HG02642 (cell line): Measurements from ENCODE around the gene FDPS.
"Not testable (repeated sequence)": the region's sequence is repeated elsewhere in the genome, so short reads cannot be mapped to it uniquely, and the experiment has no call there.

Experiments
- ATAC-seq: cut with Tn5 transposase; IDR thresholded peaks from one replicate; pipeline ENCODE4 v1.9.1; 2021; ENCODE audit warnings: mild to moderate bottlenecking; ENCODE audit not compliant: unreplicated experiment, poor library complexity

FDPS gene

GRCh38 chr1:155285063-155285462 lies 23.6 kb upstream of the FDPS start:
- no peak for ATAC-seq

- ATAC-seq: no peak
Observed at GRCh38 chr1:155285631-155286044, 23.0 kb upstream of the FDPS start.

DNA sequence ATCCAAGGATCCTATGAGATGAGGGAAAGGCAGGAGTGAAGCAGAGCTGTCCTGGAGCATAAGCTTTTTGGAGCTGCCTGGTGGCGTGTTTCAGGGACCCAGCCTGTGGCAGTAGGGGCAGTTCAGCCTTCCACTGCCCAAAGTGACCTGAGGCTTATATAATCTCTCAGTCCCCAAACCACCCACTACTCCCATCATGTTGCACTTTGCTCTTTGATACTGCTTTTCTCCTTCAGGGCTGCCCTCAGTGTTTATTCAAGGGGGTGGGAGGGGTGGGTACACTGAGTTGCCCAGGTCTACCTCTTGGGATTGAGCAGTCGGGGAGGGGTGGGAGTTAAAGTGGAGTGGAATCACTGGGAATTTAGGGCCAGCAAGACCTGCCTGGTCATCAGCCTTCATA lies 22.1 kb upstream of the FDPS start:
- ATAC-seq: no peak

- no peak for ATAC-seq
Observed at GRCh38 chr1:155287987-155288543, 20.6 kb upstream of the FDPS start.

DNA sequence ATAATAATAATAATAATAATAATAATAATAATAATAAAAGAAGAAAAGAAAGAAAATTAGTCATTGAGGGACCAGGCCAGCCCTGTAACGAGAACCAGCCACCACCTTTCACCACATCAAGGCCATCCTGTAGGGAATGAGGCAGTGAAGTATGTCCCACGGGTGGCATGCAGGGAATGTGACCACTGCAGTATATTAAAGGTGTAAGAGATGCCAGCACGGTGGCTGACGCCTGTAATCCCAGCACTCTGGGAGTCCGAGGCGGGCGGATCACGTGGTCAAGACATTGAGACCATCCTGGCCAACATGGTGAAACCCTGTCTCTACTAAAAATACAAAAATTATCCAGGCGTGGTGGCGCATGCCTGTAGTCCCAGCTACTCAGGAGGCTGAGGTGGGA lies 17.7 kb upstream of the FDPS start:
- not testable (repeated sequence) for ATAC-seq

DNA sequence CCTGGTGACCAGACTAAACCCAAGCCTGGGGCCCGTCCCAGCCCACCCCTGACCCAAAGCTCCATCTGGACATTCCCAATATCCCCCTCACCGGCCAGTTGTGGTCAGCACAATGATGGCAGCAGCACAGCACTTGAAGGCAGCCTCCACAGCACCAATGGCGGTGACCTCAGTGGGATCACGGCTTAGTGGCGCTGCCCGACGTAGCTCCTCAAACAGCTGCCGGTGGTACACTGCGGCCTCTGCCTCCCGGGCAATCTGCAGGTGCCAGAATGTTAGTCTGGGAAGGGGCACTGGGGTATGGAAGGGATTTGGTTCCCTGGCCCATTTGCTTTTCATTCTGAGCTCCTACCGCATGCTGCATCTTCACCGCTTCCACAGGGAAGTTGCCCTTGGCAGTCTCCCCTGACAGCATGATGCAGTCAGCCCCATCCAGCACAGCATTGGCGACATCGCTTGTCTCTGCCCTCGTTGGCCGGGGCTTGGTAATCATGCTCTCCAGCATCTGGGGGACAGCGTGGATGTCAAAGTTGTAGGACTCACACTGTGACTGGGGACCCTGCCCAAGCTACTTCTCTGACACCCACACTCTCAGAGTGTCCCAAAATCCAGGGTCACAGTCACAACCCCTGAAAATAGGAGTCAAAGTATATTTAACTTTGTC lies 15.4 kb upstream of the FDPS start:
- no peak for ATAC-seq

GRCh38 chr1:155294520-155295182 lies 14.0 kb upstream of the FDPS start:
- no peak for ATAC-seq

- ATAC-seq: no peak
Observed at GRCh38 chr1:155295183-155295941, 13.3 kb upstream of the FDPS start.

- no peak for ATAC-seq
Observed at GRCh38 chr1:155295942-155296267, 12.8 kb upstream of the FDPS start.

DNA sequence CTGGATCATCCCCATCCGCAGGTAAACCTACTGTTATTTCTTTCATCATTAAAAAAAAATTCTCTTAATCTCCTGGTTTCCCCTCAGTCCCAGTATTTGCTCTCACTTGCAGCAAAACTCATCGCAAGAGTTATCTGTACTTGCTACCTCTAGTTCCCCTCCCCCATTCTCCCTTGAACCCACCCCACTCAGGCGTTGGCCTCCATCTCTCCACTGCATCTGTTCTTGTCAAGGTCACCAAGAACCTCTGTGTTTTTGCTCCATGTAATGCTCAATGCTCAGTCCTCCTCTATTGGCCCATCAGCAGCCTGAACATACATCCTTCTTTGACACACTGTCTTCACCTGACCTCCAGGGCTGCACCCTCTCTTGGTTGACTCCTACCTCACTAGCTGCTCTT lies 12.0 kb upstream of the FDPS start:
- ATAC-seq: no peak

DNA sequence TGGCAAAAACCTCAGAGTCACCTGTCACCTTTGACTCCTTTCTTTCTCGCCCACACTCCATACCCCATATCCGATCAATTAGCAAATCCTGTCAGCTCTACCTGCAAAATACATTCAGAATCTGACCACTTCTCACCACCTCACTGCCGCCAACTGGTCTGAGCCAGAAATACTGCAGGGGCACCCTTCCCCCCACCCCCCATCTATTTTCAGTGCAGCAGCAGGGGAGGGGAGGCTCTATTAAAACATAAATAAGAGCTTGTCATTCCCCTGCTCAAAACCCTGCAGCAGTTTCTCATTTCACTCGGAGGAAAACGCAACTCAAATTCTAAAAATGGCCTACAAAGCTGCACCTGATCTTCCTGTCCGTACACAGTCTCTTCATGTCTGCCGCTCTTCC lies 11.3 kb upstream of the FDPS start:
- ATAC-seq: no peak

GRCh38 chr1:155300024-155300423 lies 8.6 kb upstream of the FDPS start:
- ATAC-seq: no peak

DNA sequence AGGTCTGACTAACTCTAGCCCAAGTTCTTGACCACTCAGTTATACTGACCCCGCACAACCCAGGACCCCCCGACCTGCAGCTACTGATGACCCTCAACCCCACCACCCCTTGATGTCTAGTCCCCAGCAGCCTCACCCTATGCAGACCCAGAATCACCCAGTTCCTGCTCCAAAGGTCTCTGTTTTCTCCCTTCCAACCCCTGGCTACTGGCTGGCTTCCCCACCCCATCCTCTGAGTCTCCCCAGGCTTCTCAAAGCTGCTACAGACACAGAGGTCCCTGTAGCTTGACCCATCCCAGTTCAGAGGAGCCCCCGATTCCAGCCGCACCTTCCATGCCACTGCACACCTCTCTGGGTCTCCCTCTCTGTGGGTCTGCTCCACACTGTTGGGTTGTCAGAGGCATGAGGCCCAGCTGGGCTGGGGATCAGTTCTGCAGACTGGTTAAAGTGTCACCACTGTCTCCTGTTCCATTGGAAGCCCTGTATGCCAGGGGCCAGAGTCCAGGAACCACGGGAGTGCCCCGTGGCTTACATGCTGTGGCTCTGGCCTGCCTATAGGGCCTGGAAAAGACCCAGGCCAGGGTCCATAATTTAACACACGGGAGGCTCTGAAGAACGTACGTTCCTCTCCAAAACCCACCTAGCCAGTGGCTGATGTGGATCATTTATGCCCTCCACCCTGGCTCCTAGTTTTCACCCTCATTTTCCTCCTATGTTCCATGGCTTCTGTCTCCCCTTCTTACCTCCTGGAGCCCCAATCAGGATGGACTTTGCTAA lies 7.9 kb upstream of the FDPS start:
- no peak for ATAC-seq

DNA sequence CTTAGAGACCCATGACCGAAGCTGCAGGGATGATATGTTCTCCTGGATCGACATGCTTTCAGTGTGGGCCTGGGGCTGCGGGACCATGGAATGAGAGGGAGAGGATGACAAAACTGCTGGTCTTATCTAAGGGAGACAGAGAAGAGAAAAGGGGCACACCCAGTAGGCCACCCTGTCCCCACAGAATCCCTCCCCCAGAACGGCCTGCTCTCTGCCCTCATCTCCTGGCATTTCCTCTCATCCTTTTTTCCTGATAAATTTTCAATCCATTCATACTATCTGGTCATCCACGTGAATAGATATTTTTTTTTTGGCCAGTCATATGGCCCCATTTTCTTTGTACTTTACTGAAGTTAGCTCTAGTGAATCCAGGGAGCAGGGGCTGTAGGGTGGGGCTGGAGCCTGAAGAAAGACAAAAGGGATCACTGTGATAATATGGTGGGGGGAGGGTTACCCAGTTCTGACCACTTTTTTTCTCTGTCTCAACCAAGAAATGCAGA lies 7.3 kb upstream of the FDPS start, which contains the start of gene PKLR:
Gene PKLR (minus strand): TSS at position 97 of the 500 bp plus-strand sequence. CDS start 43 bp downstream, at position 54.
- ATAC-seq: no peak

DNA sequence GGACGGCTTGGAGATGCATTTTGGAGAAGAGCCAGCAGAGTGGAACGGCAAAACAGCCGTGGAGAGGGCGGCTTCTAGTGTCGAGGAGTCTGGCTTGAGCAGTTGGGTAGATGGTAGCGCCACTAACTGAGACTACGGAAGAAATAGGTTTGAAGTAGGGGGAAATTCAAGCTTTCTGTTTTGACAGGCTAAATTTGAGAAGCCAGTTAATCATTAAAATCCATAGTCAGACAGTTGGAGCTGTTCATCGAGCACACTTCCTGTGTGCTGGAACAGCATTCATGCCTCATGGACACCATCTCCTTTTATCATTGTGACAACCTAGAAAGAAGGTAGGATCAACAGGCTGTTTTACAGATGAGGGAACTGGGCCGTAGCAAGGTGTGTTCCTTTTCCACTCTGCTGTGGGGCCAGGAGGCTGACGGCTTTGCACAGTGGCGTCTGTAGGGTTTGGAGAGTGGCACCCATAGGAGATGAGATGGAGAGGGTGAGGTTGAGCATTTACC lies 4.1 kb upstream of the FDPS start:
- ATAC-seq: no peak

DNA sequence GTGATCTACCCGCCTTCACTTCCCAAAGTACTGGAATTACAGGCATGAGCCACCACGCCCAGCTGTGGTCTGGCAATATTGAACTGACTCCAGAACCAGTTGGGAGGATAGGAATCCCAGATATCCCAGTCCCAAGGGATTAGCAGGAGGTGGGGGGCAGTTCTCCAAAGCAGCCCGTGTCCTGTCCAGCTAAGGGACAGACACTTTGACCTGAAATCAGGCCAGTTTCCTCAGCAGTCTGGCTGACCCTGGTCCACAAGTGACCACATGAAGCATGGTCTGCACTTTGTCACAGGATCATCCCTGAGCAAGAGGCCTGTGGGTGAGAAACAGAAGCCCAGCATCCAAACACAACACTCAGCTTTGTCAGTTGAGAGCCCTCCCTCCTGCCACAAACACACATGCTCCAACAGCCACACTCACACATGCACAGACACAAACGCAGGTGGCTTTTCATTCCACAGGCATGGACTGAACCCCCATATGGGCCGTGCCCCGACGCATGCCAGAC lies 2.7 kb upstream of the FDPS start:
- ATAC-seq: no peak

DNA sequence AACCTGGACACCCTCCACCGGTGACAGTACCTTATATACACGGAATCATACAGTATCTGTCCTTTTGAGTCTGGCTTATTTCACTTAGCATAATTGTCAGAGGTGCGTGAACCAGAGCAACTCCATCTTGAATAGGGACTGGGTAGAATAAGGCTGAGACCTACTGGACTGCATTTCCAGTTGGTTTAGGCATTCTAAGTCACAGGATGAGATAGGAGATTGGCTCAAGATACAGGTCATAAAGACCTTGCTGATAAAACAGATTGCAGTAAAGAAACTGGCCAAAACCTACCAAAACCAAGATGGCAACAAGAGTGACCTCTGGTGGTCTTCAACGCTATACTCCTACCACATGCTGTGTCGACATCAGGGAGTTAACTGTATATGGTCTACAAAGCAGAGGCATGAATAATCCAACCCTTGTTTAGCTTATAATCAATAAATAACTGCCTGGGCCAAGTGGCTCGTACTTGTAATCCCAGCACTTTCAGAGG lies 1.4 kb upstream of the FDPS start:
- ATAC-seq: no peak

DNA sequence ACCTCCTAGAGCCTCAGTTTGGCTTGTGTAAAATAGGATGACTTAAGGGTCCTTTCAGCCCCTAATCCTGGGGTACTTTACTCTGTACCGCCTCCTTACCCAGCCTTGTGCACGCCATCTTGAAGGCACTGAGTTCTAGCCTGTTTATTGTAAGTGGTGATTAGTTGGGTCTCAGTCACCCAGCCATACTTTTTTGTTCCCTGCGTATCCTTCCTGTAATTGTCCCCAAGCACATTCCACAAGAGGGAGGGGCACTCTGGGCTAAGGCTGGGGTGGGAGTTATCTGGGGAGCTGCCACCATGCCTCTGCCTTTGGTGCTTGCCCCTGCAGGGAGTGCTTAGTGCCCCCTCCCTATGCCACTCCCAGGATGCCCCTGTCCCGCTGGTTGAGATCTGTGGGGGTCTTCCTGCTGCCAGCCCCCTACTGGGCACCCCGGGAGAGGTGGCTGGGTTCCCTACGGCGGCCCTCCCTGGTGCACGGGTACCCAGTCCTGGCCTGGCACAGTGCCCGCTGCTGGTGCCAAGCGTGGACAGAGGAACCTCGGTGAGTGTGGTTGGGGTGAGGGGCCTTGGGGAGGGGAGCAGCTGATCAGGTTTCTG lies 856 bp downstream of the FDPS start:
- no peak for ATAC-seq

- no peak for ATAC-seq
Observed at GRCh38 chr1:155313261-155313660, 4.6 kb downstream of the FDPS start.
